COLO668 (cell line): ENCODE data around the gene THRA.

Experiments
- DNase-seq: peaks from one replicate; lab custom pipeline; 2025; ENCODE audit not compliant: unreplicated experiment; lab: John Stamatoyannopoulos, UW

THRA gene

GRCh38 chr17:40079545-40079944 lies 16.8 kb downstream of the THRA start:
- DNase-seq = no peak

DNA sequence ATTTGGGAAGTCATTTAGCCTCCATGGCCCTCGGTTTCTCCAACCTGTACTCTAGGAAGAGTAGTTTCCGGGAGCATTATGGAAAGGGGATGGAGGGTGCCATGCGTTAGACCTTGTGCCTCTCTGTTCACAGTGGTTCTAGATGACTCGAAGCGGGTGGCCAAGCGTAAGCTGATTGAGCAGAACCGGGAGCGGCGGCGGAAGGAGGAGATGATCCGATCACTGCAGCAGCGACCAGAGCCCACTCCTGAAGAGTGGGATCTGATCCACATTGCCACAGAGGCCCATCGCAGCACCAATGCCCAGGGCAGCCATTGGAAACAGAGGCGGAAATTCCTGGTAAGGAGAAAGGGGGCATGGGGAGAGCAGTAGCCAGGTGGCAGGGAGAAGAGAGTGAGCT lies 21.7 kb downstream of the THRA start:
- DNase-seq = no peak

- DNase-seq = peak; percentile 57
Measured at GRCh38 chr17:40086150-40087044, 23.6 kb downstream of the THRA start.

- DNase-seq = no peak
Measured at GRCh38 chr17:40087049-40087794, 24.5 kb downstream of the THRA start.

GRCh38 chr17:40087903-40088718 lies 25.3 kb downstream of the THRA start:
- DNase-seq = no peak

DNA sequence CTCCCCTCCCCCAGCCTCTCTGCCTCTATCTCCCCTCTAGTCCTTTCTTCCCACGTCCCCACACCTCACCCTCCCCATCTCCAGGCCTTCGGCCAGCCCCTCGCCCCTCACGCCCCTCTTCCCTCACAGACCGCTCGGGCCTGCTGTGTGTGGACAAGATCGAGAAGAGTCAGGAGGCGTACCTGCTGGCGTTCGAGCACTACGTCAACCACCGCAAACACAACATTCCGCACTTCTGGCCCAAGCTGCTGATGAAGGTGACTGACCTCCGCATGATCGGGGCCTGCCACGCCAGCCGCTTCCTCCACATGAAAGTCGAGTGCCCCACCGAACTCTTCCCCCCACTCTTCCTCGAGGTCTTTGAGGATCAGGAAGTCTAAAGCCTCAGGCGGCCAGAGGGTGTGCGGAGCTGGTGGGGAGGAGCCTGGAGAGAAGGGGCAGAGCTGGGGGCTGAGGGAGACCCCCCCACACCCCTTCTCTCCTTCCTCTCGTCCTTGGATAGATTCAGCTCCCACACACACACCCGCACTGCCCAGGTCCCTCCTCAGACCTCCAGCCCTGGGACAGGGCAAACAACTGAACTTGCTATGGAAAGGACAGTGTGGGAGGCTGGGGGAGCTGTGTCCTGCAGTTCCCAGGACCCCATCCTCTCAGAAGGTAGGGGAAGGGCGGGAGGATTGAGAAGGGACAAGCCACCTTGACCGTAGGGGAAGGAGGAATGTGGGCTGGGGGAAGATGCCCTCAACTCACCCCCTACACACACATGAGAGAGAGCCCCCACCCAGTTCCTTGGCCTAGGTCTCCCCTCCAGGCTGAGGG lies 26.5 kb downstream of the THRA start:
- no peak for DNase-seq

GRCh38 chr17:40090237-40091119 lies 27.7 kb downstream of the THRA start:
- DNase-seq = no peak

DNA sequence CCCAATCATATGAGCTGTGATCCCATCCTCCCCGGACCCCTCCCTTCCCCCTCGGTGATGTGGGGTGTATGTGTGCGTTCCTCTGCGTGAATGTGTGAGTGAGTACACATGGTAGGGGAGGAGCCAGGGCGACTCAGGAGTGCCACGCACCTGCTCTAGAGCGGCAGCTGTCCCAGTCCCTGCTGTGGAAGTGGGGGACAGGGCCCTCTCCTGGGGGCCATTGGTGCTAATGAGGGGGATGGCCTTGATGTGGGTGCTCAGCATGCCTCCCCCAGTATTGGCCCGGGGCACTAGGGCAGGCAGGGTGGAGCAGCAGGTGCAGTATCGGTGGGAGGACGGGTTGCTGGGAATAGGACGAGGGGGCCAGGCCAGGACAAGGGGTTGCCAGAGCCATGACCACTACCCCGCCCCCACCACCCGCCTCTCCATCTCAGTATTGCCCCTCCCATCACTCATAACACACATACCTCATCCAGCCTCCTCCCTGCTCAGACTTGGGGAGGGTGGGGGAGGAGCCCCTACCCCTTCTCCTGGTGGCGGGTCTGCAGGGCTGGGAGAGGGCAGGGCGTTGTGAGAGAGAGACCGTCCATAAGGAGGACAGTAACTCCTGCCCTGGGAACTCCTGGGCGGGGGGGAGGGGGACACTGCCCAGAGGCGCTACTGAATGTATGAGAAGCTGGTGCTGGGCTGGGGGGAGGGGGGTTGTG lies 29.1 kb downstream of the THRA start:
- peak; percentile 28 for DNase-seq

DNA sequence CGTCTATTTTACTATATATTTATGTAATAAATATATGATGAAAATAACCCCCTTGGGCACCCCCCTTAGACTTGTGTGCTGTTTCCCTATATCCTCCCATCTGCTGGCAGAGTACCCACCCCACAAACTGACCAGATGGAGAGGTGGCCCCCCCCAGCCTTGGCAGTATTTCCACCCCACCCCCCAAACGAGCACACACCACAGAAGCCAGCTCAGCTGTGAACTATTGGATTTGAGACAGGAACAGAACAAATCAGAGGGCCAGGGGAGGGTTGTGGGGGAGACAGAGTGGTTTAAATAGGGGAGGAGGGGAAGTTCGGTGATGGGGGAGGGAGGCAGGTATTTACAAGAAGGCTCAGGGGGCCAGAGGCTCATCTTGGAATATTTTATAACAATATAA lies 29.8 kb downstream of the THRA start:
- no peak for DNase-seq

- no peak for DNase-seq
Measured at GRCh38 chr17:40093005-40093579, 30.3 kb downstream of the THRA start.

DNA sequence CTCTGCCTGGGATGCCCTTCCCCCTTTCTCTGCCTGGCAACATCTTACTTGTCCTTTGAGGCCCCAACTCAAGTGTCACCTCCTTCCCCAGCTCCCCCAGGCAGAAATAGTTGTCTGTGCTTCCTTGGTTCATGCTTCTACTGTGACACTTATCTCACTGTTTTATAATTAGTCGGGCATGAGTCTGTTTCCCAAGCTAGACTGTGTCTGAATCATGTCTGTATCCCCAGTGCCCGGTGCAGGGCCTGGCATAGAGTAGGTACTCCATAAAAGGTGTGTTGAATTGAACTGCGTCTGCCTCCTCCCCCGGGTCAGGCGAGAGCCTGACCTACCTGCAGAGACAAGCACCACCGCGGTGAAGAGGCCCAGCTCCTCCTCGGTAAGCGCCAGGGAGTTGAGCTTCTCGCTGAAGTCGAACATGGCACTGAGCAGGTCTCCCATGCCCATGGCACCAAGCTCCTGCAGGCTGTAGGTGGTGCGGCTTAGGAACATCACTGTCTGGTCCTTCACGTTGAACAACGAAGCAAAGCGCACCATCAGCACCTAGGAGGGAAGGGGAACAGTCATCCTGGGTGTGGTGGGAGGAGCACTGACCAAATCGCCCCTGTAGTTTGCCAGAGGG lies 30.9 kb downstream of the THRA start:
- DNase-seq = no peak

- no peak for DNase-seq
Measured at GRCh38 chr17:40094874-40095273, 32.1 kb downstream of the THRA start.

DNA sequence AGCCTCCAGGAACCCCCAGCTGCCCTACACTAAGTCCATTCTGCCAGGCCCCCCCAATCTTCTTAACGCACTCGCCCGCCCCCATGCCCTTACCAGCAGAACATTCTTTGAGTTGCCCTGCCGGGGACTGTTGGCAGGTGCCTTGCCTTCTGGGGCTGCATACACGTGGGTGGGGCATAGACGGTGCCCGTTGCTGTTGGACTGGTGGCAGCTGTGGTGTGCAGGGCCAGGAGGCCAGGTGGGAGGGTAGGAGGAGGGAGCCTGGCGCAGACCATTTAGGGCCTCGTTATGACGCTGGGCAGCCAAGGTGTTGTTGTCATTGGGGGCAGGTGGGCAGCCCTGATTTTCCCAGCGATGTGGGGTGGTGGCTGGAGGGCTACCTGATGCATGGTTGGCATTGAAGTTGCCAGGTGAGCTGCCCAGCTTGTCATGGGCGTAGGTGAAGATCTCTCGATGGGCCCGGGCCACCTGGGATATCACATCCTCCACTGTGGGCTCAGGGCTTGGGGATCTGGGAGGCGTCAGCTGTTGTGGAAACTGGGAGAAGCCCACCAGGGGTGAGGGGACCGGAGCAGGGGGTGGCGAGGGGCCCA lies 32.7 kb downstream of the THRA start:
- no peak for DNase-seq

GRCh38 chr17:40095944-40096791 lies 33.4 kb downstream of the THRA start:
- no peak for DNase-seq

GRCh38 chr17:40097087-40097486 lies 34.3 kb downstream of the THRA start:
- no peak for DNase-seq

DNA sequence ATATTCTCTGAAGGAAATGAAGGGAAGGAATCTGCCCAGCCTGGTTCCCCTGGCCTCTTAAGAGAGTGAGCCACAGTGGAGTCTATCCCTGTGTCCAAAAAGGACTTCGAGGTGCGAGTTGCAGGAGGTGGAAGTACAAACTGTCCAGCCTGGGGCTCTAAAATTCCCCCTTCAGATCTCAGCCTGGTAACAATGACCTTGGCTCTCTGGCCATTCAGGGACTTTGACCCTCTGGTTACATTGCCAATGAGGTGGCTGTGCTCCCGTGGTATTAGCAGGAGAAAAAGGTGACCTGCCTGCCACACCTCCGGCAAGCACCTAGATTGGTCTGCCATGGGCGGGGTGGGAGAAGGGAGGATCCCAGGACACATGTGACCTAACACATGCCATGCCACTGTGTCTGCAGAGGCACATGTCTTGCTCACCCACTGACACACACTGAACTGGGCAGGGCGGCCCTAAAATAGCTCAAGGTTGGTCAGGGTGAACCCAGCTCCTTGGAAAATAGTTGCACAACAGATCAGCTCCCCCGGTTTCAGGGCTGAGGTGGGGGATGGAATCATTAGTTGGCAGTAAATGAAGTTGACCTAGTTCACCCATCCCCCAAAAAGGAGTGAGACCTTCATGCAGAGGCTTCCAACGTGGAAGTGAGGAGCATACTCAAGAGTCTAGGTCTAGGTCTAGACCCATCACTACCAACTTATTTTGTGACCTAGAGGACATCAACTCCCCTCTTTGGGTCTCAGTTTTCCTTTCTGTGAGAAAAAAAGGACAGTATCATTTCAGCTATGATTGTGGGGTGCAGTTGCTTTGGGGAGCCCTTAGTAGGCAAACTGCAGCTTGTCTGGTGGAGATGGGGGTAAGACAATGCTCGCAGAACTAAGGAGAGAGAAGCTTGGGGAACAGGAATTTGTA lies 35.4 kb downstream of the THRA start:
- peak; percentile 1 for DNase-seq
